HG03108 (cell line): ENCODE results near the gene BCAS4.
"Not testable (repeated sequence)": the region's sequence is repeated elsewhere in the genome, so short reads cannot be mapped to it uniquely, and the experiment has no call there.

Source experiments
- ATAC-seq: cut with Tn5 transposase; IDR thresholded peaks from one replicate; pipeline ENCODE4 v1.9.1; 2021; ENCODE audit warnings: moderate library complexity; ENCODE audit not compliant: unreplicated experiment

The BCAS4 gene

GRCh38 chr20:50798650-50799049, 3.8 kb downstream of the BCAS4 start:
- no peak for ATAC-seq

DNA sequence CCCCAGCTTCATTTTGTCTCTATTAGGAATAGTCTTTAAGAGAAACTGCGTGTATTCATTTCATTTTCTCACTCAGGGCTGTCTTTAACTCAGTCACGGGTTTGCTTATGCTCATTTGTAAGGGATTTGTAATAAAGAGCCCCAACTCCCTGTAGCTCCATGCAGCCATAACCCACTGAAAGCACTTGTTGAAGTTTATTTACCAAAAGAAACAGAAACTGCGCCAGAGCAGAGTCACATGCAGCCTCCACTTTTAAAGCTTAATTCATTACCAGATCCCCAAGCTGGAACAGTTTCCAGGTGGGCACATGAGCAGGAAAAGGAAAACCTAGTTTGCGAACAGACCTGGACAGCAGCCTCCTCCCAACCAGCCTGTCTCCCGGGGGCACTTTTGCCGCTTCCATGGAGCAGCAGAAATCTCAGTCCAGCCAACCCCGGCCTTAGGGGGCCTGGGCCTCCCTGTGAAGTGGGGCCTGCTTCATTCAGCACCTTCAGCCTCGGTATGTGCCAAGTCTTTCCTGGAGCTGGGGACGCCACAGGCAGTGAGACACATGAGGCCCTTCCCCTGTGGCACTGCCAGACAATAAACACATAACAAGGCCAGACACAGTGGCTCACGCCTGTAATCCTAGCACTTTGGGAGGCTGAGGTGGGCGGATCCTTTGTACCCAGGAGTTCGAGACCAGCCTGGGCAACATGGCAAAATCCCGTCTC, 4.5 kb downstream of the BCAS4 start:
- no peak for ATAC-seq

- ATAC-seq: peak; percentile 38
These were observed 5.2 kb downstream of the BCAS4 start for GRCh38 chr20:50799890-50800550.

GRCh38 chr20:50800986-50801746, 6.3 kb downstream of the BCAS4 start:
- ATAC-seq: not testable (repeated sequence)

DNA sequence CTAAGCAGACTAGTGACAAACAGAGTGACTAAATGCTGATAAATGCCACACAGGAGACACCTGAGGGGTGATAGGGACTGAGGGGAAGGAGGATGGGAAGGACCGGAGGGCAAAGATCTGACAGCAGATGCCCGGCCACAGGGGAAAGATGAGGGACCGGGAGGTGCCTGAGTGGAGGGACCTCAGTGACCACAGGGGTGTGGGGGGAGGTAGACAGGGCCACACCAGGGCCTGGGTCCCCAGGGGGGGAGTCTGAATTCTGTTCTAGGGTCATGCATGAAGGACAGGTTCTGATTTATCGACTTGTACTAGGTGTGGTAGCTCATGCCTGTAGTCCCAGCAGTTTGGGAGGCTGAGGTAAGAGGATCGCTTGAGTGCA, 6.9 kb downstream of the BCAS4 start:
- ATAC-seq: no peak

GRCh38 chr20:50802289-50802688, 7.4 kb downstream of the BCAS4 start:
- no peak for ATAC-seq

GRCh38 chr20:50804437-50805348, 9.8 kb downstream of the BCAS4 start:
- ATAC-seq: no peak

DNA sequence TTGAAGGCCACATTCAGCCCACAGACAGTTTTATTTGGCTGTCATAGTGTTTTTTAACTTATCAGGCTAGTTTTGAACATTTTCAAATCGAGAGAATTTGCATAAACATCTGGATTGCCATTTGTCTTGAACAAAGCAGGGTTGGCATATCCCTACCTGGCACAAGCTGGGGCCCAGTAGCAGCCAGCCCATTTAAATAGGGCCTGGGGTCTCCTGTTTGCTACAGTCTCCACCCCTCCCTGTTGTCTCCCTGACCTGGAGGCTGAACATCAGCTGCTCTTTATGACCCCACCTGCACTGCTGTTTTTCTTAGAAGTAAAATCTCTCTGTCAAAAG, 10.5 kb downstream of the BCAS4 start:
- ATAC-seq: no peak

GRCh38 chr20:50806126-50806768, 11.4 kb downstream of the BCAS4 start:
- no peak for ATAC-seq

DNA sequence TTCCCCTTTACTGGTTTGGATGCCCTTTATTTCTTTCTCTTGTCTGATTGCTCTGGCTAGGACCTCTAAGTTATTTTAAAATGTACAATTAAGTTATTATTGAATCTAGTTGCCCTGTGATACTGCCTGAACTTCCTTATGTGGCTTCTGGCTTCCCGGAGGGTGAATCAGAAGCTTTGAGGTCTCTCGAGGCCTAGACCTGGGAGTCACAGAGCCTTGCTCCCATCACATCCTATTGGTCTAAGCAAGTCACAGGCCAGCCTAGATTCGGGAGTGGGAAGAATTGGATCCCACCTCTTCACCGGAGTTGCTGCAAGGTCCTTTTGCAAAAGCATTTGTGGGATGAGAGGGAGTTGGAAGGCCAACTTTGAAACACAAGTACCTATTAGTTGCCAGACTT, 15.2 kb downstream of the BCAS4 start:
- ATAC-seq: no peak

DNA sequence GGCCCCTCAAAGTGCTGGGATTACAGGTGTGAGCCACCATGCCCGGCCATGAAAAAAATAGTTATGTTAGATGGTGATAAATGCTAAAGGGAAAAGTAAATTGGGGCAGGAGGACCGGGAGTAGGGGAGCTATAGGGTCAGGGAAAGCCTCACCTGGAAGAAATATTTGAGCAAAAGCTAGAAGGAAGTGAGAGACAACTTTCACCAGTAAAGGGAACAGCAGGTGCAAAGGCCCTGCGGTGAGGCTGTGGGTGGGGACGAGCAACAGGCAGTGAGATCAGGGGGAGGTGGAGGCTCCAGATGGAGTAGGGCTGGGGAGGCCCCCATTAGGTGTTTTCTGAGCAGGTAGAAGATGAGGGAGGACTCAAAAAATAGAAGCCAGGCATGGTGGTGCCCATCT, 16.0 kb downstream of the BCAS4 start:
- no peak for ATAC-seq

DNA sequence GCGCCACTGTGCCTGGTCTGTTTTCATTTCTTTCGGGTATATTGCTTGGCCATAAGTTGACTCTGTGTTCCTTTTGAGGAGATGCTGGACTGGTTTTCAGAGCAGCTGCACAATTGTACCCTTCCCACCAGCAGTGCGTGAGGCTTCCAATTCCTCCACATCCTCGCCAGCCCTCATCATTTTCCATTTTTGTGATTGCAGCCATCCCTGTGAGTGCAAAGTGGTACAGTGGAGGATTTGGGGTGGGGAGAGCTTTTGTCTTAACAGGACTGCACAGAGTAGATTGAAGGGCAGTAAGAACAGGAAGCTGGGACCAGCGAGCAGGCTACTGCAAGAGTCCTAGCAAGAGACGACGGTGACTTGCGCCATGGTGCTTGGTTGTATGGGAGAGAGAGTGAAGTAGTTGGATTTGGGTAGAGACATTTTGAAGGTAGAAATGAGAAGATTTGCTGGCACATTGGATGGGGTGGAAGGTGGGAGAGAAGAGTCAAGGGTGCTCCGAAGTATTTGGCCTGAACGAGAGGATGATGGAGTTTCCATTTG, 18.3 kb downstream of the BCAS4 start:
- ATAC-seq: no peak

GRCh38 chr20:50813801-50814200, 18.9 kb downstream of the BCAS4 start:
- no peak for ATAC-seq

GRCh38 chr20:50814438-50815161, 19.7 kb downstream of the BCAS4 start:
- ATAC-seq: no peak

DNA sequence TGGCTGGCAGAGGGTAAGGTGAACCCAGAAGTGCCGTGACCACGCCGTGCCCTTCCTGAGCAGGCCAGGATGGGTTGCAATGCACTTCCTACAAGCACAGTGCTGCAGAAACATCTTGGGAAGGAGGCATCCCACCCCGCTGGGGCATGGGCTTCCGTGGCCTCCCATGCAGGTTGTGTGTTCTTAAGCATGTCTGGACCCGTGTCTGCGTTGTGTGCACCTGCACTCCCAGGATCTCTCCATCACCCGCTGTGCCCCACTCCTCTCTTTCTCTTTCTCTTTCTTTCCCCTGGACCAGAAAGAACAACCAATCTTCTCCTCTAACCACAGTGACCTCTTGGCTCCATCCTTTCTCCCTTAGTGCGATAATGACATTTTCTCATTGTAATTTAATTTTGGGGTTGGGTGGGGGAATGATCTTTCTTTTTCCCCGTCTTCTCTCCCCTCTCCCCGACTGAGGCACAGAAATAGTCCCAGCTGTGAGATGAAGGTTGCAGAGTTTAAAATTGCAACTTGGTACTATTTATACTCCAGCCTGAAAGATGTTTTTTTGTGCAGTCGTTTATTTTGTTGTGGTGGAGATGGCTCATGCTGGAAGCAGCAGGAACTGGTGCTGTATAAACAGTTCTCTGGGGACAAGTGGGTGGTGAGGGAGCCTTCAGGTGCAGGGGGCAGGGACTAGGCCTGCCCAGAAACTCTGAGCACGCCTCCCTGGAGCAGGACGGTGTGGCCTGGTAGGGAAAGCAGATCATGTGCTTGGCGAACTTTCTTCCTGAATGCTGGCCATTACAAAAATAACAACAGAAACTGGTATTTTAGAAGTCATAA, 20.5 kb downstream of the BCAS4 start:
- peak; percentile 32 for ATAC-seq

- no peak for ATAC-seq
These were observed 22.9 kb downstream of the BCAS4 start for GRCh38 chr20:50817776-50818172.

DNA sequence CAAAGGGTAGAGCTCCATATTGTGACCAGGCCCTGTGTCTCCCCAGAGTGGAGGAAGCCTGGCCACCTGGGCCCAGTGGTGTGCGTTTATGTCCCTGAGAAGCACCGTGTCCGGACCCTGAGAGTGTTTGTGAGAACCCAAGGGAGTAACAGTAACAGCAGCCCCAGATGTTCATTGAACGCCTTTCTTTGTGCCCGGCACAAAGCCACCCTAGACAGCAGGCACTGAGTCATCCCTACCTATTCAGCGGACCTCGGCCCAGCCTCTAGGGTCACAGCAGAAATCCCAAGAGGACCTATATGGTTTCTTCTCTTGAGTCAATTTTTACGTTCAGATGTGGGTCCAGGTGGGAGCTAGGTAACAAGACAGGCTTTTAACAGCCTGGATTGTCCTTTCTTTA, 24.5 kb downstream of the BCAS4 start:
- ATAC-seq: peak; percentile 35

GRCh38 chr20:50820515-50821256, 25.8 kb downstream of the BCAS4 start:
- no peak for ATAC-seq
